Stimulated activated CD4-positive, alpha-beta T cell treated with anti-CD3 and anti-CD28 coated beads, Interleukin-4, amount 100 ng/mL, for 24 hours (primary cell): ENCODE measurements around the gene PPM1D.
A peak's percentile ranks its signal among the peaks of the same experiment; 100 is the strongest.

Source experiments
- DNase-seq: peaks from one replicate; pipeline ENCODE4 v3.0.0-alpha.2; 2020

PPM1D gene

GRCh38 chr17:60676758-60677307 is 76.8 kb downstream of the PPM1D start:
- no peak for DNase-seq

- peak; percentile 98 for DNase-seq
Measured at GRCh38 chr17:60677308-60678117, 77.5 kb downstream of the PPM1D start, which contains the start of gene BCAS3. BCAS3 (plus strand) TSS chr17:60677851.

GRCh38 chr17:60678118-60678444 is 78.1 kb downstream of the PPM1D start:
- no peak for DNase-seq

- DNase-seq: no peak
Measured at GRCh38 chr17:60679287-60679686, 79.3 kb downstream of the PPM1D start.

- no peak for DNase-seq
Measured at GRCh38 chr17:60680754-60681153, 80.8 kb downstream of the PPM1D start.

- no peak for DNase-seq
Measured at GRCh38 chr17:60685437-60685836, 85.4 kb downstream of the PPM1D start.

- DNase-seq: no peak
Measured at GRCh38 chr17:60695960-60696359, 96.0 kb downstream of the PPM1D start.

- no peak for DNase-seq
Measured at GRCh38 chr17:60699090-60699489, 99.1 kb downstream of the PPM1D start.

- DNase-seq: no peak
Measured at GRCh38 chr17:60704170-60704569, 104.2 kb downstream of the PPM1D start.

- DNase-seq: no peak
Measured at GRCh38 chr17:60712675-60713074, 112.7 kb downstream of the PPM1D start.

- DNase-seq: no peak
Measured at GRCh38 chr17:60713608-60714007, 113.6 kb downstream of the PPM1D start.
